CD8-positive, alpha-beta memory T cell (primary cell): ENCODE results near the gene REEP5. TPM values are rescaled to one million over a fixed set of nuclear protein-coding genes. Genes with fewer than 3 reads are reported as not detected.
A peak's percentile ranks its signal among the peaks of the same experiment; 100 is the strongest.

Experiments
- CTCF ChIA-PET: fragments of 350-600 bp; sonication (Branson Sonifier 250); formaldehyde crosslinking; loops from one replicate; lab custom pipeline; 2021; ENCODE audit warnings: antibody characterized with exemption; lab: Charles Lee
- POLR2A ChIA-PET: fragments of 350-600 bp; sonication (Branson Sonifier 250); formaldehyde crosslinking; loops from one replicate; lab custom pipeline; 2021; ENCODE audit warnings: antibody characterized with exemption; lab: Charles Lee
- DNase-seq, 5 donors: peaks; one replicate each; pipeline versions ENCODE4 v3.0.0 to v3.0.0-alpha.2; 2020 to 2022; ENCODE audit warnings: mixed read lengths in 1 of 5
- H3K27ac ChIP-seq: one replicate; pipeline ENCODE4 v1.7.0; 2013; ENCODE audit warnings: low read depth, mild to moderate bottlenecking, low read length, moderate library complexity
- H3K27me3 ChIP-seq: 2 replicates; pipeline ENCODE4 v1.7.0; 2013; ENCODE audit warnings: low read length, mild to moderate bottlenecking; ENCODE audit not compliant: insufficient read depth, poor library complexity, severe bottlenecking
- H3K36me3 ChIP-seq: 2 replicates; pipeline ENCODE4 v1.7.0; 2013; ENCODE audit warnings: mild to moderate bottlenecking, low read length, moderate library complexity; ENCODE audit not compliant: insufficient read depth
- H3K4me1 ChIP-seq: 2 replicates; pipeline ENCODE4 v1.7.0; 2013; ENCODE audit warnings: mild to moderate bottlenecking, low read length, moderate library complexity; ENCODE audit not compliant: insufficient read depth
- H3K4me3 ChIP-seq: 2 replicates; pipeline ENCODE4 v1.7.0; 2013; ENCODE audit warnings: mild to moderate bottlenecking, low read length
- H3K9me3 ChIP-seq: 2 replicates; pipeline ENCODE4 v1.7.0; 2013; ENCODE audit warnings: mild to moderate bottlenecking, low read length
- H3K27ac Mint-ChIP-seq, 8 donors: one replicate each; pipeline ENCODE4 v1.8.0; 2020 to 2021; ENCODE audit warnings: mixed read lengths in 8 of 8, mild to moderate bottlenecking in 6 of 8, inconsistent platforms in 3 of 8, moderate library complexity in 3 of 8
- H3K27me3 Mint-ChIP-seq, 2 donors: one replicate each; pipeline ENCODE4 v1.8.0; 2020 to 2021; ENCODE audit warnings: mixed read lengths in 2 of 2, mild to moderate bottlenecking in 1 of 2, moderate library complexity in 1 of 2
- H3K36me3 Mint-ChIP-seq, 3 donors: one replicate each; pipeline ENCODE4 v1.8.0; 2020 to 2021; ENCODE audit warnings: mixed read lengths in 3 of 3, inconsistent platforms in 1 of 3, mild to moderate bottlenecking in 1 of 3
- H3K4me1 Mint-ChIP-seq, 3 donors: one replicate each; pipeline ENCODE4 v1.8.0; 2020 to 2021; ENCODE audit warnings: mixed read lengths in 3 of 3, inconsistent platforms in 1 of 3, mild to moderate bottlenecking in 1 of 3
- H3K4me3 Mint-ChIP-seq, 7 donors: one replicate each; pipeline ENCODE4 v1.8.0; 2020 to 2021; ENCODE audit warnings: mixed read lengths in 7 of 7, mild to moderate bottlenecking in 6 of 7, moderate library complexity in 4 of 7, inconsistent platforms in 2 of 7
- H3K9me3 Mint-ChIP-seq, 5 donors: one replicate each; pipeline ENCODE4 v1.8.0; 2020 to 2022; ENCODE audit warnings: mixed read lengths in 5 of 5, mild to moderate bottlenecking in 3 of 5, moderate library complexity in 2 of 5, inconsistent platforms in 1 of 5
- polyA plus RNA-seq: library from polyadenylated mRNA; unstranded; fragments of 300-500 nt; fragmentation: Illumina TruSeq; gene quantifications from one replicate; pipeline ENCODE4 v1.2.3, GENCODE V29; 2021
- total RNA-seq, 2 experiments: library from RNA; stranded (reverse); gene quantifications; one replicate each; pipeline ENCODE4 v1.2.3, GENCODE V29; 2021

Gene REEP5
- total and polyA plus RNA-seq, 3 experiments from 2014 or later: 63.5 to 121 (median 74.0) TPM

DNA sequence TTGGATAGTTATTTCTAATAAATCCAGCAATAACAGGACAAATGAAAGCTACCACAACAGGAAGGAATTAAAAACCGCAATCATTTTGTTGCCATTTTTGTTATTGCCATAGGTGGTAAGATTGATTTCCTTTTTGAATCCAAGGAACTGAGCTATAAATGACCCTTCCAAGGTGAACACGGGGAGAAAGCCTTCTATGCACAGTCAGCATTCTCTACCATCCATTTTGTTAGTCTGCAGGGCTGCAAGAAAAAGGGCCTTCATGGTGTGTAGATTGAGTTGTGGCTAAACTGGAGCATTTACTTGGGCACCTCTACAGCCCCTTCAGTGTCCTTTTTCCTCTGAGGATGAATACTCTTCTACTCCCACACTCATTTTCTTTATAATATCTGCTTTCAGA lies 18.6 kb upstream of the REEP5 start:
- H3K27me3 ChIP-seq: no peaks in the 10 kb centered on the region
- Mint-ChIP-seq H3K4me1 (no peaks in the 10 kb centered on the region), H3K9me3 (no peaks in the 10 kb centered on the region), H3K27me3 (no peaks in the 10 kb centered on the region), H3K27ac (no peak overlapping the region), H3K4me3 (no peak overlapping the region), H3K36me3 (peaks cover 0 to 5% (median 0%) of the 10 kb centered on the region in 3 donors)
- no peaks in the 10 kb centered on the region for H3K4me1 ChIP-seq
- no peak for DNase-seq
- H3K36me3 ChIP-seq: no peaks in the 10 kb centered on the region
- no peak overlapping the region for H3K27ac ChIP-seq
- ChIA-PET CTCF (interaction anchor here (1.0 kb wide), 1 partner anchor 56 kb away, joined by 3 read pairs; no protein-coding TSS in a partner anchor), POLR2A (no interaction called here)
- H3K4me3 ChIP-seq: no peak overlapping the region
- H3K9me3 ChIP-seq: no peaks in the 10 kb centered on the region

GRCh38 chr5:112938286-112938685 lies 16.3 kb upstream of the REEP5 start:
- Histone ChIP-seq H3K27me3 (no peaks in the 10 kb centered on the region), H3K9me3 (no peaks in the 10 kb centered on the region), H3K4me1 (no peaks in the 10 kb centered on the region), H3K4me3 (no peak overlapping the region), H3K36me3 (no peaks in the 10 kb centered on the region), H3K27ac (no peak overlapping the region)
- H3K4me1 Mint-ChIP-seq: peaks cover 0 to 5% (median 2%) of the 10 kb centered on the region in 3 donors
- no peaks in the 10 kb centered on the region for H3K27me3 Mint-ChIP-seq
- H3K4me3 Mint-ChIP-seq: no peak overlapping the region
- peaks cover 0 to 5% (median 0%) of the 10 kb centered on the region in 3 donors for H3K36me3 Mint-ChIP-seq
- CTCF ChIA-PET: no interaction called here
- H3K9me3 Mint-ChIP-seq: no peaks in the 10 kb centered on the region
- DNase-seq: no peak
- H3K27ac Mint-ChIP-seq: no peak overlapping the region
- POLR2A ChIA-PET: no interaction called here

DNA sequence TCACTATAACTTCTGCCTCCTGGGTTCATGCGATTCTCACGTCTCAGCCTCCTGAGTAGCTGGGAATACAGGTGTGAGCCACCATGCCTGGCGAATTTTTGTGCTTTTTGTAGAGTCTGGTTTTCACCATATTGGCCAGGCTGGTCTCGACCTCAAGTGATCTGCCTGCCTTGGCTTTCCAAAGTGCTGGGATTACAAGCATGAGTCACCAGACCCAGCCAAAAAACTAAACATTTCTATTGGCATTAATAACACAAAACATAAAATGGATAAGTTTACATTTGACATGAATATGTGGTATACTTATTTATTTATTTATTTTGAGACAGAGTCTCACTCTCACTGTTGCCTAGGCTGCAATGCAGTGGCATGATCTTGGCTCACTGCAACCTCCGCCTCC lies 13.6 kb upstream of the REEP5 start:
- H3K4me3 ChIP-seq: no peak overlapping the region
- no peak for DNase-seq
- no peaks in the 10 kb centered on the region for H3K36me3 ChIP-seq
- H3K4me1 Mint-ChIP-seq: peaks cover 11 to 16% (median 13%) of the 10 kb centered on the region in 3 donors
- H3K27ac ChIP-seq: no peak overlapping the region
- ChIA-PET CTCF (interaction anchor here (1.7 kb wide), 1 partner anchor 14 kb away, joined by 4 read pairs; no protein-coding TSS in a partner anchor), POLR2A (no interaction called here)
- H3K9me3 ChIP-seq: no peaks in the 10 kb centered on the region
- peaks cover 0 to 2% (median 0%) of the 10 kb centered on the region in 3 donors for H3K36me3 Mint-ChIP-seq
- H3K9me3 Mint-ChIP-seq: no peaks in the 10 kb centered on the region
- no peak overlapping the region for H3K27ac Mint-ChIP-seq
- no peaks in the 10 kb centered on the region for H3K27me3 ChIP-seq
- peaks cover 6% of the 10 kb centered on the region for H3K4me1 ChIP-seq
- no peaks in the 10 kb centered on the region for H3K27me3 Mint-ChIP-seq
- H3K4me3 Mint-ChIP-seq: no peak overlapping the region

DNA sequence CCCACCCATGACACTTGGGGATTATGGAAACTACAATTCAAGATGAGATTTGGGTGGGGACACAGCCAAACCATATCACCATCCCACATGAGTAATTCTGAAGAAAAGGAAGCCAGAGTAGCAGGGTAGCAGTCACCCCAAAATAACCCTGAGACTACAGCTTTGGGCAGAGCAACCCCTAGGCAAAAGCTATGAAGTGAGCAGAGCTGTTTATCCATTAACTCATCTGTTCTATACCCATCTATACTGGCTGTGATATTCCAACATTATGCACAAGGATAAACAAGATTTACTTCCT lies 12.3 kb upstream of the REEP5 start:
- Mint-ChIP-seq H3K27me3 (no peaks in the 10 kb centered on the region), H3K36me3 (peaks cover 0 to 2% (median 0%) of the 10 kb centered on the region in 3 donors), H3K4me1 (peaks cover 23 to 30% (median 24%) of the 10 kb centered on the region in 3 donors), H3K27ac (no peak overlapping the region), H3K4me3 (no peak overlapping the region), H3K9me3 (no peaks in the 10 kb centered on the region)
- Histone ChIP-seq H3K4me3 (no peak overlapping the region), H3K27ac (no peak overlapping the region), H3K4me1 (peaks cover 18% of the 10 kb centered on the region), H3K36me3 (no peaks in the 10 kb centered on the region), H3K9me3 (no peaks in the 10 kb centered on the region), H3K27me3 (no peaks in the 10 kb centered on the region)
- POLR2A ChIA-PET: no interaction called here
- CTCF ChIA-PET: interaction anchor here (1.7 kb wide), 1 partner anchor 13 kb away, joined by 4 read pairs; no protein-coding TSS in a partner anchor
- no peak for DNase-seq

- Mint-ChIP-seq H3K36me3 (peaks cover 0 to 2% (median 0%) of the 10 kb centered on the region in 3 donors), H3K27ac (no peak overlapping the region)
These were observed 11.8 kb upstream of the REEP5 start for GRCh38 chr5:112933651-112934365.

GRCh38 chr5:112933105-112933504 lies 11.1 kb upstream of the REEP5 start:
- Mint-ChIP-seq H3K9me3 (no peaks in the 10 kb centered on the region), H3K4me1 (peaks cover 36 to 42% (median 36%) of the 10 kb centered on the region in 3 donors), H3K36me3 (peaks cover 0 to 2% (median 0%) of the 10 kb centered on the region in 3 donors), H3K27ac (no peak overlapping the region), H3K4me3 (no peak overlapping the region), H3K27me3 (no peaks in the 10 kb centered on the region)
- Histone ChIP-seq H3K27ac (no peak overlapping the region), H3K4me3 (no peak overlapping the region), H3K36me3 (no peaks in the 10 kb centered on the region), H3K27me3 (no peaks in the 10 kb centered on the region), H3K4me1 (peaks cover 30% of the 10 kb centered on the region), H3K9me3 (no peaks in the 10 kb centered on the region)
- ChIA-PET CTCF (no interaction called here), POLR2A (no interaction called here)
- DNase-seq: no peak

More at GRCh38 chr5:112933651-112934365, 11.8 kb upstream of the REEP5 start:
- H3K4me1 ChIP-seq: peaks cover 23% of the 10 kb centered on the region
- no peaks in the 10 kb centered on the region for H3K27me3 ChIP-seq
- H3K4me3 ChIP-seq: no peak overlapping the region
- H3K36me3 ChIP-seq: no peaks in the 10 kb centered on the region
- no peaks in the 10 kb centered on the region for H3K27me3 Mint-ChIP-seq
- POLR2A ChIA-PET: no interaction called here
- no peak overlapping the region for H3K4me3 Mint-ChIP-seq
- no peak for DNase-seq
- no peaks in the 10 kb centered on the region for H3K9me3 ChIP-seq
- CTCF ChIA-PET: interaction anchor here (1.7 kb wide), 1 partner anchor 12 kb away, joined by 4 read pairs; no protein-coding TSS in a partner anchor
- no peak overlapping the region for H3K27ac ChIP-seq
- H3K9me3 Mint-ChIP-seq: no peaks in the 10 kb centered on the region
- H3K4me1 Mint-ChIP-seq: peaks cover 28 to 35% (median 29%) of the 10 kb centered on the region in 3 donors

DNA sequence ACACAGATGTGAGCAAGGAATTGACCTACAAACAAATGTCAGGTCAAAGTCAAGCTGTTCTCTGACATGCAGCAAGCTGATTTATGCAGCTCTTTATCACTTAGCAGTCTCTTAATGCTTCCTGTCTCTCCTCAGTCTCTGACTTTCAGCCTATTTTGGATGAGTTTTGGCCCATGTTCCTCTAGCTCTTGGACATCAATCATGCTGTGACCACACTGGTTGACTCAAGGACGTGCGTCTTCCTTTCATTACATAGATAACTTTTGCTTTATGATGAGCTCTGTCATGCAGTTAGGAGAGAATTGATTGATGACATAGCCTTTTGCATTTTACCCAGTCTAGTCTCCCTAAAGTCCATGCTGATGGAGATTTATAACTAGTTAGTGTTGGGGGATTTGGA lies 9.4 kb upstream of the REEP5 start:
- no peak for DNase-seq
- Mint-ChIP-seq H3K27me3 (no peaks in the 10 kb centered on the region), H3K4me1 (peaks cover 42 to 53% (median 43%) of the 10 kb centered on the region in 3 donors), H3K27ac (peak overlapping the region in 4 of 8 donors; percentile 0 to 79 (median 45)), H3K36me3 (no peaks in the 10 kb centered on the region), H3K9me3 (no peaks in the 10 kb centered on the region), H3K4me3 (no peak overlapping the region)
- H3K36me3 ChIP-seq: no peaks in the 10 kb centered on the region
- H3K9me3 ChIP-seq: no peaks in the 10 kb centered on the region
- ChIA-PET POLR2A (no interaction called here), CTCF (no interaction called here)
- peaks cover 38% of the 10 kb centered on the region for H3K4me1 ChIP-seq
- no peaks in the 10 kb centered on the region for H3K27me3 ChIP-seq
- no peak overlapping the region for H3K4me3 ChIP-seq
- H3K27ac ChIP-seq: no peak overlapping the region

DNA sequence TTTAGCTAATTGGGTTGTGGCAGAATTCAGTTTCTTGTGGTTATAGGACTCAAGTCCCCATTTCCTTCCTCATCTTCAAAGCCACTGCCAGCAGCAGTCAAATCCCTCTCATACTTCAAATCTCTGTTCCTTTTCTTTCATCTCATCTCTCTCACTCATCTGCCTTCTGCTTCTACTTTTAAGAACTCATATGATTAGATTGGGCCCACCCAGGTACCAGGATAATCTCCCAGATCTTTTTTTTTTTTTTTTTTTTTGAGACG lies 8.0 kb upstream of the REEP5 start:
- CTCF ChIA-PET: interaction anchor here (0.7 to 1.1 kb wide), 2 partner anchors 32 to 33 kb away, joined by 3 to 4 read pairs; no protein-coding TSS in a partner anchor
- no peaks in the 10 kb centered on the region for H3K27me3 Mint-ChIP-seq
- peaks cover 42 to 53% (median 43%) of the 10 kb centered on the region in 3 donors for H3K4me1 Mint-ChIP-seq
- POLR2A ChIA-PET: interaction anchor here (0.6 to 1.5 kb wide), 3 partner anchors 16 to 583 kb away, joined by 4 to 5 read pairs (median 5); partner anchors contain the start of gene DCP2
- no peaks in the 10 kb centered on the region for H3K36me3 Mint-ChIP-seq
- peak overlapping the region; percentile 34 to 91 (median 72) for H3K27ac Mint-ChIP-seq
- no peaks in the 10 kb centered on the region for H3K9me3 ChIP-seq
- no peaks in the 10 kb centered on the region for H3K27me3 ChIP-seq
- H3K4me1 ChIP-seq: peaks cover 38% of the 10 kb centered on the region
- DNase-seq: peak in 2 of 5 donors; percentile 58 to 74
- peak overlapping the region; percentile 37 to 84 (median 62) for H3K4me3 Mint-ChIP-seq
- no peak overlapping the region for H3K27ac ChIP-seq
- H3K36me3 ChIP-seq: no peaks in the 10 kb centered on the region
- no peak overlapping the region for H3K4me3 ChIP-seq
- H3K9me3 Mint-ChIP-seq: no peaks in the 10 kb centered on the region
